Right ventricle myocardium inferior (tissue), 1 donor: ENCODE measurements around the gene ST6GALNAC6. TPM values are rescaled to one million over a fixed set of nuclear protein-coding genes. Genes with fewer than 3 reads are reported as not detected.

Source experiments
- ATAC-seq: fragments of 200-7000 bp; cut with Tn5 transposase; one replicate; pipeline ENCODE4 v1.9.1; 2020; ENCODE audit warnings: mild to moderate bottlenecking, moderate library complexity
- DNase-seq: peaks from one replicate; pipeline ENCODE4 v3.0.0; 2021; ENCODE audit errors: missing footprints
- intact Hi-C: fragments of 100-400 bp; cut with DNase I; formaldehyde crosslinking; loops from one replicate; pipeline ENCODE4 v1.11.0; 2022
- total RNA-seq: library from RNA; stranded (reverse); fragmentation: NEBNext Ultra II Directional; extraction: Animal tissue kit (Norgen Biotek cat#: 25700); gene quantifications from one replicate; pipeline ENCODE4 v1.2.1, GENCODE V29; 2021
- donor health status: DM: no; HTN: yes; CAD: no; lungs with severe emphysema.

Gene ST6GALNAC6
- total RNA-seq, 1 donor from 2014 or later, result 43.3 TPM

GRCh38 chr9:127905004-127905728, 5.8 kb upstream of the ST6GALNAC6 start:
- DNase-seq, result peak; percentile 45
- no peak for ATAC-seq
- intact Hi-C loops, result no loop called here

- DNase-seq, result peak; percentile 70
- intact Hi-C loops, result no loop called here
- peak; percentile 37 for ATAC-seq
Observed at GRCh38 chr9:127904561-127905003, 5.2 kb upstream of the ST6GALNAC6 start.

GRCh38 chr9:127903557-127904475, 4.4 kb upstream of the ST6GALNAC6 start:
- intact Hi-C loops, result no loop called here
- peak; percentile 12 for ATAC-seq
- peak; percentile 86 for DNase-seq

GRCh38 chr9:127898433-127899127, 823 bp downstream of the ST6GALNAC6 start:
- DNase-seq (no peak), ATAC-seq (peak; percentile 52)
- intact Hi-C loops, result no loop called here

- intact Hi-C loops, result no loop called here
- ATAC-seq (peak; percentile 84), DNase-seq (peak; percentile 84)
Observed at GRCh38 chr9:127897193-127897692, 2.2 kb downstream of the ST6GALNAC6 start.

- no peak for ATAC-seq
- intact Hi-C loops, result no loop called here
- DNase-seq, result no peak
Observed at GRCh38 chr9:127896395-127897192, 2.8 kb downstream of the ST6GALNAC6 start.

- intact Hi-C loops, result no loop called here
- ATAC-seq (no peak), DNase-seq (no peak)
Observed at GRCh38 chr9:127895811-127896210, 3.6 kb downstream of the ST6GALNAC6 start.

GRCh38 chr9:127893392-127893791, 6.0 kb downstream of the ST6GALNAC6 start:
- ATAC-seq (no peak), DNase-seq (no peak)

GRCh38 chr9:127892831-127893230, 6.6 kb downstream of the ST6GALNAC6 start:
- DNase-seq (no peak), ATAC-seq (no peak)
- intact Hi-C loops, result no loop called here

More at GRCh38 chr9:127893392-127893791, 6.0 kb downstream of the ST6GALNAC6 start:
- intact Hi-C loops, result no loop called here

- ATAC-seq, result no peak
- intact Hi-C loops, result no loop called here
Observed at GRCh38 chr9:127890053-127890452, 9.3 kb downstream of the ST6GALNAC6 start.

GRCh38 chr9:127887792-127888191, 11.6 kb downstream of the ST6GALNAC6 start:
- no peak for DNase-seq
- intact Hi-C loops, result loop anchor here (5.0 kb wide), 1 partner anchor 410 kb away; no protein-coding TSS in a partner anchor
- ATAC-seq, result no peak

More at GRCh38 chr9:127890053-127890452, 9.3 kb downstream of the ST6GALNAC6 start:
- DNase-seq, result no peak

GRCh38 chr9:127886401-127886972, 12.9 kb downstream of the ST6GALNAC6 start:
- DNase-seq (no peak), ATAC-seq (no peak)
- intact Hi-C loops, result loop anchor here (5.0 kb wide), 1 partner anchor 409 kb away; no protein-coding TSS in a partner anchor

- intact Hi-C loops, result loop anchor here (5.0 kb wide), 1 partner anchor 408 kb away; no protein-coding TSS in a partner anchor
- DNase-seq (no peak), ATAC-seq (no peak)
Observed at GRCh38 chr9:127885508-127886281, 13.7 kb downstream of the ST6GALNAC6 start.

GRCh38 chr9:127884976-127885490, 14.4 kb downstream of the ST6GALNAC6 start:
- intact Hi-C loops, result loop anchor here (5.0 kb wide), 1 partner anchor 408 kb away; no protein-coding TSS in a partner anchor
- DNase-seq (no peak), ATAC-seq (no peak)

- no peak for DNase-seq
- intact Hi-C loops, result no loop called here
- peak; percentile 42 for ATAC-seq
Observed at GRCh38 chr9:127884427-127884911, 14.9 kb downstream of the ST6GALNAC6 start.

GRCh38 chr9:127883959-127884358, 15.4 kb downstream of the ST6GALNAC6 start:
- no peak for DNase-seq
- intact Hi-C loops, result no loop called here
- peak; percentile 11 for ATAC-seq
